Measurements from ENCODE around the gene IL16. TPM values are rescaled to one million over a fixed set of nuclear protein-coding genes. Genes with fewer than 3 reads are reported as not detected.
A peak's percentile ranks its signal among the peaks of the same experiment; 100 is the strongest.

Gene IL16
- polyA plus RNA-seq, 1 donor from 2014 or later = not detected

- Histone ChIP-seq H3K4me3 (ENCODE audit: low read length) (no peak overlapping the region), H3K36me3 (ENCODE audit: insufficient read depth, low read length) (no peaks in the 10 kb centered on the region), H3K27ac (ENCODE audit: low read length) (no peak overlapping the region), H3K4me2 (ENCODE audit: low read length) (no peak overlapping the region), H3K9me3 (ENCODE audit: low read length) (no peaks in the 10 kb centered on the region), H3F3A (ENCODE audit: insufficient read depth, low read length, poor library complexity, severe bottlenecking) (no peaks in the 10 kb centered on the region), H3K9me2 (ENCODE audit: insufficient read depth, low read length) (no peaks in the 10 kb centered on the region), H3K27me3 (ENCODE audit: insufficient read depth, low read depth, low read length) (no peaks in the 10 kb centered on the region), H3K9ac (ENCODE audit: low read length) (no peak overlapping the region), H2AFZ (ENCODE audit: low read depth, low read length) (no peak overlapping the region), H3K79me2 (replicated peaks; ENCODE audit: insufficient read depth, low read length) (no peaks in the 10 kb centered on the region), H4K20me1 (ENCODE audit: insufficient read depth) (no peaks in the 10 kb centered on the region)
- no peak for TF ChIP-seq EZH2 (IDR thresholded peaks at IDR 0.05; ENCODE audit: borderline replicate concordance, insufficient read depth, low read length, poor library complexity, severe bottlenecking)
- TF ChIP-seq MXI1 (conservative IDR thresholded peaks at IDR 0.05; ENCODE audit: poor library complexity, severe bottlenecking) = no peak
- no peak for TF ChIP-seq EP300 (conservative IDR thresholded peaks at IDR 0.05; ENCODE audit: poor library complexity, severe bottlenecking)
- no peak for TF ChIP-seq POLR2AphosphoS5 (IDR thresholded peaks at IDR 0.05)
- no peak for TF ChIP-seq TAF1 (IDR thresholded peaks at IDR 0.05; ENCODE audit: low read depth)
- no peak for TF ChIP-seq CTCF (IDR thresholded peaks at IDR 0.05; ENCODE audit: poor library complexity, severe bottlenecking)
- TF ChIP-seq RAD21 (conservative IDR thresholded peaks at IDR 0.05) = no peak
- no peak for TF ChIP-seq SMC3 (conservative IDR thresholded peaks at IDR 0.05; ENCODE audit: poor library complexity)
- no peak for TF ChIP-seq REST (IDR thresholded peaks at IDR 0.05; ENCODE audit: borderline replicate concordance)
Measured at GRCh38 chr15:81322676-81323253, 126.1 kb downstream of the IL16 start.

GRCh38 chr15:81323559-81323943, 126.9 kb downstream of the IL16 start:
- Histone ChIP-seq H3K79me2 (replicated peaks; ENCODE audit: insufficient read depth, low read length) (no peaks in the 10 kb centered on the region), H4K20me1 (ENCODE audit: insufficient read depth) (no peaks in the 10 kb centered on the region), H3K4me2 (ENCODE audit: low read length) (no peak overlapping the region), H3K36me3 (ENCODE audit: insufficient read depth, low read length) (no peaks in the 10 kb centered on the region), H3K27ac (ENCODE audit: low read length) (no peak overlapping the region), H3K4me3 (ENCODE audit: low read length) (peak overlapping the region; percentile 94), H3K27me3 (ENCODE audit: insufficient read depth, low read depth, low read length) (no peaks in the 10 kb centered on the region), H3K9me3 (ENCODE audit: low read length) (no peaks in the 10 kb centered on the region), H3F3A (ENCODE audit: insufficient read depth, low read length, poor library complexity, severe bottlenecking) (no peaks in the 10 kb centered on the region), H2AFZ (ENCODE audit: low read depth, low read length) (no peak overlapping the region), H3K9ac (ENCODE audit: low read length) (peak overlapping the region; percentile 66), H3K9me2 (ENCODE audit: insufficient read depth, low read length) (no peaks in the 10 kb centered on the region)
- TF ChIP-seq REST (IDR thresholded peaks at IDR 0.05; ENCODE audit: borderline replicate concordance) (no peak), CTCF (IDR thresholded peaks at IDR 0.05; ENCODE audit: poor library complexity, severe bottlenecking) (no peak), EZH2 (IDR thresholded peaks at IDR 0.05; ENCODE audit: borderline replicate concordance, insufficient read depth, low read length, poor library complexity, severe bottlenecking) (no peak), POLR2AphosphoS5 (IDR thresholded peaks at IDR 0.05) (no peak)

Measured in neural cell (in vitro differentiated cells).